NCI-H187 (cell line): ENCODE results near the gene PREX1.
"Not testable (repeated sequence)": the region's sequence is repeated elsewhere in the genome, so short reads cannot be mapped to it uniquely, and the experiment has no call there.

ENCODE experiments used
- DNase-seq, 2 experiments: peaks; one replicate each; lab custom pipeline; 2025; lab: John Stamatoyannopoulos, UW

The PREX1 gene

DNA sequence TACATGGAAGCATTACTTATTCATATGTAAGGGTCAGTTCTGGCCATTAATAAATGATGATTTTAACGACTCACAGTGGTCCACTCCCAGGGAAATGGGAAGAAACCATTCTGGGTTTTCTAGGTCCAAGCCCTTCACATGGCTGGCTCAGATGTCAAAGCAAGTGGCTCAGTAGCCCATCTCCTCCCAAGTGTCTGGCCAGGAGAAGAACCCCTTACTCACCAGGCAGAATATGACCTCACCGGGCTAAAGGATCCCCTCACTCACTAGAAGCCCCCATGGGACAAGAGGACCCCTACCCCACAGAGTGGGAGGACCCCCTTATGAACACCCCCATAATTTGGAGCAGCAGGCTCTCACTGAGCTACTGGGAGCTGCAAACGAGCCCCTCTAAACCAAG is 34.0 kb downstream of the PREX1 start:
- DNase-seq, result no peak

DNA sequence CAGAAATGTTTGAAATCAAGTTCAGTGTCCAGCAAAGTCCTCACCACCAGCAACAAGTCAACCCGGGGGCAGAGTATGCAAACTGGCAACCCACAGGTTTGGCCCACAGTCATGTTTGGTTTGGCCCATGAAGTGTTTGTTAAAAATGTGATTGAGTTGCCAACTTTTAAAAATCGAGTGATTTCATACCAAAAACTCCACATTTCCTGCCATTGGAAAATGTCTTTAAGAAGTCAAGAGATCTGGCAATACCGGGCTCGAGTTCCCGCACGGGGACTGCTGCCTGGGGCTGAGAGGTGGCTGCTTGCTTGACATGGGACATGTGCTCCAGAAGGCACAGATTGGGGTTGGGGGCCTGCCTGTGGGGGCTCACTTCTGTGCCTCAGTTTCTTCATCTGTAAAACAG is 36.1 kb downstream of the PREX1 start:
- no peak for DNase-seq

DNA sequence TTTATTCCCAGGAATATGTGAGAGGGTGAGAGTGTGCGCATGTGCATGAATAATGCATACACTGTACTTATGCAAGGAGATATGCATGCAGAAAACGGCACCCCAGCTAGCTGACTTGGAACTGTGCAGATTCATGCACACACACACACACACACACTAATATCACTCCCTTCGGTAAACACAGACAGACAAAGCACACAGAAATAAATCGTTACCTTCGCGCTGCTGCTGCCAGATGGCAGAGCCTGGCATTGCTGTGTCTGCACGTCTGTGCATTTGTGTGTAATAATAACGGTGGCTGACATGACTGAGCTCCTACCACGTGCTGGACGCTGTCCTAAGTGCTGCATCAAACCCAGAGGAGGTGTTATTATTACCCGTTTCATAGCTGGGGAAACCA is 36.8 kb downstream of the PREX1 start:
- DNase-seq, result peak in 1 of 2 experiments; percentile 49

DNA sequence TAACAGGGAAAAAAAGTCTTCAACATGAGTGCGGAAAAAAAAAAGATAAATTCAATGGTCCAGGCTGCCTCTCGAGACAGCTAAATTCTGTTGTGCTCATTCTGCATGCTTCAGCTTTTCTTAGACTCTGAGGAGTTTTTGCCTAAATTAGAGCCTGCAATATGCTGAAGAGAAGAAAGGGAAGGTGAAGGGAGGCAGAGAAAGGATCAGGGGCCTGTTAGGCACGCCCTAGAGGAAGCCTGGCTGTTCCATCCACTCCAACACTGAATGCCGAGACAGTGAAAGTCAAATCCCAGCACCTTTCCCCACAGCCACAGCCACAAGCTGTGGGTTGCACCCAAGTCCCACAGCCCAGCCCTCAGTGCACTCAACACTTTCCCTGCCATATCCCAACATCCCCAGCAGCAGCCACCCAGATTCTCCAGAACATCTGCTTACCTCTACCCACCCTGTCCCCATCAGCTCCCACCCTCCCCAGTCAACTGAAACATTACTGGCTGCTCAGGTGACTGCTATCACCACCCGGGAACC is 37.3 kb downstream of the PREX1 start:
- DNase-seq, result no peak

DNA sequence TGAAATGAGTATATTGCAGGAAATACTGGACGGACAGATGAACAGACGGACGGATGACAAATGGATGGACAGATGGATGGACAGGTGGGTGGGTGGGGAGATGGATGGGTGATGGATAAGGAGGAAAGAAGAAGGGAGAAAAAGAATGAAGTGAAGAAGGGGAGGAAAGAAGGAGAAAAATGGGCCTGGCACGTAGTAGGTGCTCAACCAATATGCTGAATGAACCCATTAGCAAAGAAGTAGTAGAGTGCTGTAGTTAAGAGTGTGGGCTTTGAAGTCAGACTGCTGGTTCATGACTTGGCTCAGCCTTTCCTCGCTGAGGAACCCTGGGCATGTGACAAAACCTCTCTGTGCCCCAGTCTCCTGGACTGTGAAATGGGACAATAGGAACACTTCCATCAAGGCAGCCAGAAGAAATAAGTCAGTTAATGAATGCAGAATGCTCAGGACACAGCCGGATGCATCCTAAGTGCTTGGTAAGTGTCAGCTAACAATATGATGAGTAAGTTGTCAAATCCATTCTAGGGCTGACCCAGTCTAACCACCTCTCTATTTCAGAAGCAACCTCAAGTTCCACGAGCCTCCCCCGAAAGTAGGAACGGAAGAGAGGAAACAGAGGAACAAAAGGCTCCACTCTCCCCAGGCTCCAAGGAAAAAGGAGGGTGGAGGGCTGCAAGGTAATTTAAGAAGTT is 37.9 kb downstream of the PREX1 start:
- no peak for DNase-seq

DNA sequence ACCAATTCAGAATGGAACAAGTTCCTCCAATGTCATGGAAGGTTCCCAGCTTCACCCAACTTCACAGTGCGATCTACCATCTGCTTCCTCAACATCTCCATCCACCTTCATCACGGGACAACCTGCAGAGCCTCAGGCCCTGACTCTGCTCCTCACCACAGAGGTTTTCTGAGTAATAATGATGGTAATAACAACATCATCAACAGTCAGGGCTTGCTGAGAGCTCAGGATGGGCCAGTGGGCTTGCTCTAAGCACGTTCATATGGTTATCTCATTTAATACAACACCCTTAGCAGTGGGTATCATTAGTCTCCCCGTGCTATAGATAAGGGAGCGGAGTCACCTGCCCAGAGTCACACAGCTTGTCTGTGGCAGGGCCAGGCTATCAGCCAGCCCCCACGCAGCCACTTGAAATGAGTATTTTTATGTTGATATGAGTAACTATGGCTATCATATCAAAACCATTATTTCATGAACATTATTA is 38.6 kb downstream of the PREX1 start:
- no peak for DNase-seq

DNA sequence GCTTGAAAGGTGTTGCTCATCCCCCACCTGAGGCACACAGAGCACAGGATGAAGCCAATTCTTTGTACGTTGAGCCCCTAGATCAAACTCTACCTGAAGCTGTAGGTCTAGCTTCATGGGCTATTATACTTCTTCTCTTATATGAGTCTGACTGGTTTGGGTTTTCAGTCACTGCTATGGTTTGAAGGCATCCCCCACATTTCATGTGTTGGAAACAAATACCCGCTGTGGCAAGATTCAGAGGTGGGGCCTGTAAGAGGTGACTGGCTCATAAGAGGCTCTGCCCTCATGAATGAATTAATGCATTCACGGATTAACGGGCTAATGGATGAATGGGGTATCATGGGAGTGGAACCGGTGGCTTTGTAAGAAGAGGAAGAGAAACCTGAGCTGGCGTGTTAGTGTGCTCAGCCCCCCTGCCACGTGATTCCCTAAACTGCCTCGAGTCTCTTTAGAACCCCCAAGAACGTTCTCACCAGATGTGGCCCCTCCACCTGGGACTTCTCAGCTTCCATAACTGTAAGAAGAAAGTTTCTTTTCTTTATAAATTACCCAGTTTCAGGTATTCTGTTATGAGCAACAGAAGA is 39.2 kb downstream of the PREX1 start:
- no peak for DNase-seq

DNA sequence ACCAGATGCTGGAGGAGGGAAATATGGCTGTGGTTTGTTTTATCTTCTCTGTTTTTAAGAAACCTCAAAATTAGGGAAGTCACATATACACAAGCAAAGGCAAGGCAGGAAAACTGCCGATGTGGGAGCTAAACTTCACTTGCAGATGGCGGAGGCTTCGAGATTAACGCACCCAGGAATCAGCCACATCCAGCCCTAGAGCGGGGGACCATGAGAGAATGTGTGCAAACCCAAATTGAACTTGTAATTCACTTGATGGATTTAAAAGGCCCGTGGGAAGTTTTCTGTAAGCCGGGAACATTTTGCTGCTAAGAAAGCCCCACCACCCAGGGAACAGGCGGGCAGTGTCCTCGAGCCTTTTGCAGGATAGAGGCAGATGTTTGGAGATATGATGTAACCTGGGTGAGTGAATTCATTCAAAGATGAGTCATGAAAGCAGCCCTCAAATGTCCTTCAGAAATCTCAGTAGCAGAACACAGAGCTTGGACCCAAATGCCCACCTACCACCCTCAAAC is 39.9 kb downstream of the PREX1 start:
- no peak for DNase-seq

DNA sequence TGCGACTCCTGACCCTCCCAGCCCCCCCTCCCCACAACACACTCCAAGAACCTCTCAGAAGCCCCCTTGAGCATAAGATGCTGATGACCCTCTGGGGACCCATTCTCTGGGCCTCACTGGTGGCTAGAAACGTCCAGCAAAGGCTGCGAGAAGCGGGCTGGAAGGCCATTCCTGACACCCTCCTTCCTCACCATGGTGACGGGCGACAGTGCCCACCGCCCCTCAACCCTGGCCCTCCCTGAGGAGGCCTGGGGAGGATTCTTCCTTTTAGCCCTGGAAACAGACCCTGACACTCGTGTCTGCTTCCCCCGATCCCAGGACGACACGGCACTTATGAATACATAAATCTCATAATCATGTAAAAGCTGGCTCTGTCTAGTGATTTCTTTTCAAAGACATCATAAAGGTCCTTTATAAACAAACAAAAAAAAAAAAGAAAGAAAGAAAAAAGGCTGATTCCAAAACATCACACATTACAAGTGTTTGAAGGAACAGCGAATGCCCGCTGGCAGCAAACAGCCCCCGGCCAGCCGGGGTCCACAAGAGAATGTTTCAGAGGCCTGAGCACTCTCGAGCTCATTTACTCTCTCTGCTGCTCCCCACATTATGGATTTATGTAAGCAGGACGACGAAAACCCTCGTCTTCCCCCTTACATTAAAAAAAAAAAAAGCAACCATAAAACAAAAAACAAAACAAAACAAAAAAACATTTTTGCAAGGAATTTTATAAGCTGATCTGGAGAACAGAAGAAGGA is 40.7 kb downstream of the PREX1 start:
- DNase-seq, result no peak

DNA sequence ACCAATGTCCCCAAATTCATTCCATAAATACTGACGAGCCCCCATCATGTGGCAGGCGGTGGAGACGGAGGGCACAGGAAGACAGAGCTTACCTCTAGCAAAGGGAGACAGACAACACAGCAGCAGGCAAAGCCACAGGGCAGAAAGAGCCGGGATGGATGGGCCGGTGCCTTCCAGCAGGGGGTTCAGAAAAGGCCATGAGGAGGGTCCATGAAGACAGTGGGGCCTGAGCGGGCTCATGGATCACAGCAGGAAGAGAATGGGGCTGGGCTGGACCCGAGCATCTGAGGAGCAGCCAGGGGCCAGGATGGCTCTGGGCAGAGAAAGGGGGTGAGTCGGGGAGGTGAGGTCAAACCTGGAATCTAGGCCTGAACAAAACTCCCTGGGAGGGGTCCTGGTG is 42.0 kb downstream of the PREX1 start:
- no peak for DNase-seq

DNA sequence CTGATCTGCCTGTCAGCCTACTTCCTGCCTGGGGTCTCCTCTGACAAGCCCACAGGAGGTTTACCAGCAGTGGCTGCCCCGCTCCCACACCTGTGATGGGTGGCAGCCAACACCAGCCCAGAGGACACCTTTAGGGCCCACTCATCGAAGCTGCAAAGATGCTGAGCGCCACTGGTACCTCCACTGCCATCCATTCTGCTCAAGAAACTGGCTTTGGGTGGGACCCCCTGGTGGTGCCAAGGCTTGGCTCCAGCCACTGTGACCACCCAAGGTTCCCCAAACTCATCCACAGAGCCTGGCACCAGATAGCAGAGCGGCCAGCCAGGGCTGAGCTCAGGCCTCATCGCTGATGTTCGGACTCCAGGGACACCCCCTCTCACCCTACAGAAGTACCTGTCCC is 42.5 kb downstream of the PREX1 start:
- DNase-seq, result no peak

DNA sequence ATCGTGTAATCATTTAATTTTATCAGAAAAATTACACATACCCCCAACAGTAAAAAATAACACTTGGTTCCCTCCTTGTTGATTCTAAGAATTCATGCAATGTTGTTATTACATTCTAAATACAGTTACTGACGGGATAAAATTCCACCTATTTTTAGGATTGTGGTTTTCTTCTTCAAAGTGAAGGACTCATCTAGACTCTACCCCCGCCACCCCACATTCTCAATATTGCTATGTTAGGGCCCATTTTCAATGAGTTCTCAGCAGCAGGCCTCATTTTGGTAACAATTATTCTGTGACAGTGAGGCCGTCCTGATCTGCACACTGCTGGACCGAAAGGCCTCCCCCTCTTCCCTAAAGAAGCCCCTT is 43.5 kb downstream of the PREX1 start:
- DNase-seq, result no peak

DNA sequence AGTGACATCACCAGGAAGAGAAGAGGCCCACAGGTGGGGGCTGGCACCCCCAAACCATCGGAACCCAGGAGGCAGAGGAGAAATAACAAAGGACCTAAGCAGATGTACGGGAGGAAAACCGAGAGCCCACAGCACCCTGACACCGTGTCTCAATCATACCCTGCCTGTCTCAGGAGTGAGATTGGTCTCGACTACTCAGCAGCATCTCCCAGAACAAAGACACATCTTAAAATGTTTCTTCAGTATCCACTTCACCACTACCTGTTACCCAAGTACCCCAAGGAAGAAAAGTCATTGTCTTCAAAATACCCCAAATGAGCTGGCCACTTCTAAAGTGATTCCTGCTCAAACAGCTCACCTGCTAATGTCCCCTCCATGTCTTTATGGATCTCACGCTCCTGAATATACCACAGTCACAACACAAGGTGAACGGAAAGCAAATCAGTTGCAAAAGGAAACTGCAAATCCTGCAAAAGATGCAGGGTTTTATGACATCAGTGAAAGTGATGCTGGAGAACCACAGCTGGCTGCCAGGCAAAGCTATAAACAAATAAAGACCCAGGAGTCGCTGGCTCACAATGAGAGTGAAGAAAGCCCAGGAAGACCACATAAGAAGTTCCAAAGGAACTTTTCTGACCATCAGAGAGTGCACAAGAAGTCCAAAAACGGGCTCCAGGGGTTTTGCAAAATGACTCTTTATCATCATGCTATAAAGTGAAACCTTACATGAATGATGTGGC is 44.1 kb downstream of the PREX1 start:
- no peak for DNase-seq

DNA sequence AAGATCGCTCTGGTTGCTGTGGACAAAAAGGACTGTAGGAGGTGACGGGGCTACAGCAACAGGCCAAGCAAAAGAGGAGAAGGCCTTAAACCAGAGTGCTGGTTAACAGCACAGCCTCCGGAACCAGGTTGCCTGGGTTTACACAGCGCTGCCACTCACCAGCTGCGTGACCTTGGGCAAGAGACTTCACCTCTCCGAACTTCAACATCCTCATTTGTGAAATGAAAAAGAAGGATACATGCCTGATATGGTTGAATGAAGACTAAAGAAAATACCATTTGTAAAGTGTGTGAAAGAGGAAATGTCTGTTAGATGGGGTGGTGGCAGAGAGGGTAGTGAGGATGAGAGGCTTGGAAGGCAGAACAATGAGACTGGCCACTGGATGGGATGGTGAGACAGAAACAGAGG is 44.9 kb downstream of the PREX1 start:
- DNase-seq, result no peak

DNA sequence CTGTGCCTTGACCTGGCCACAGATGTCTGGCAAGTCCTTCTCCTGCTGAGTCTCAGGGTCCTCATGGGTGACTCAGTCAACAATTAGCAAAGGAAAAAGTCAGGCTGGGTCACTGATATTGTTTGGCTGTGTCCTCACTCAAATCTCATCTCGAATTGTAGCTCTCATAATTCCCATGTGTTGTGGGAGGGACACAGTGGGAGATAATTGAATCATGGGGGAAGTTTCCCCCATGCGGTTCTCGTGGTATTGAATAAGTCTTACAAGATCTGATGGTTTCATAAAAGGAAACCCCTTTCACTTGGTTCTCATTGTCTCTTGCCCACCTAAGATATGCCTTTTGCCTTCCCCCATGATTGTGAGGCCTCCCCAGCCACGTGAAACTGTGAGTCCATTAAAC is 45.7 kb downstream of the PREX1 start:
- no peak for DNase-seq

DNA sequence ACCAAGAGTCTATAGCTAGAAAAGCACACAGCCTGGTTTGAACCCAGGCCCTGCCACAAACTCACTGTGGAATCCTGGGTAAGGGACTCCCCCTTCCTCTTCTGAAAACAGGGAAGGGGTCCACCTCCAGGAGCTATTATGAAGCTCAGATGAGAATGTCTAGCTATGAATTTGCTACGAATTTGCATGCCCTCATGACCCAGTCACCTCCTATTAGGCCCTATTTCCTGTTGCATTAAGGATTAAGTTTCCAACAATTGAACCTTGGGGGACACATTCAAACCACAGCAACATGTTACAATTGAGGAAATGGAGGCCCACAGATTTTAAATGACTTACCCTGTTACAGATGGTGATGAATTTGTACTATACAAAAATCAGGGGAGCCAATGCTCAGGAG is 46.2 kb downstream of the PREX1 start:
- no peak for DNase-seq

DNA sequence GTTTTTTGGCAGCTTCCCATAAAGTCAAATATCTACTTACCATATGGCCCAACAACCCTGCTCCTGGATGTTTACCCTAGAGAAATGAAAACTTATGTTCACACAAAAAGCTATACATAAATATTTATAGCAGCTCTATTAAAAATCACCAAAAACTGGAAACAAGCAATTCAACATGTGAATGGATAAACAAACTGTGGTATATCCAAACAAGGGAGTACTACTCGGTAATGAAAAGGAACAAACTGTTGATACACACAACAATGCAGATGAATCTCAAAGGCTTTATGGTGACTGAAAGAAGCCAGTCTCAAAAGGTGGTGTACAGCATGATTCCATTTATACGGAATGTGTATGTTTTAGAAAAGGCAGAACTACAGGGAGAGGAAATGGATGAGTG is 48.4 kb downstream of the PREX1 start:
- no peak for DNase-seq

DNA sequence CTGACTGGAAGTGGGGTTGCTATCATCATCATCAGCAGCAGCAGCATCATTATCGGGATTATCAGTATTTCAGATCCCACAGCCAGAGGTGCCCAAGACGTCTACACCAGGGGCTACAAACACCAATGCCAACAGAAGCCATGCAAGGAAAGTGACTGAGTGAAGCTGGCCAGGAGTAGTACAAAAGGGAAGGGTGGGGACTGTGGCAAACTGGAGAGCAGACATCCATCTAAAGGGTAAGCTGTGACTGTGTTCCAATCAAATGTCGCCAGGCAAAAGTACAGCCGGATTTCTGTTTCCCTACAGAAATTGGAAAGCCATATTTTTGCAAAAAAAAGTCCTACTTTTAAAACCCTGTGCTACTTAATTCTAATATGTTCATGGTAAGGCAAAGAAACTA is 50.0 kb downstream of the PREX1 start:
- no peak for DNase-seq

DNA sequence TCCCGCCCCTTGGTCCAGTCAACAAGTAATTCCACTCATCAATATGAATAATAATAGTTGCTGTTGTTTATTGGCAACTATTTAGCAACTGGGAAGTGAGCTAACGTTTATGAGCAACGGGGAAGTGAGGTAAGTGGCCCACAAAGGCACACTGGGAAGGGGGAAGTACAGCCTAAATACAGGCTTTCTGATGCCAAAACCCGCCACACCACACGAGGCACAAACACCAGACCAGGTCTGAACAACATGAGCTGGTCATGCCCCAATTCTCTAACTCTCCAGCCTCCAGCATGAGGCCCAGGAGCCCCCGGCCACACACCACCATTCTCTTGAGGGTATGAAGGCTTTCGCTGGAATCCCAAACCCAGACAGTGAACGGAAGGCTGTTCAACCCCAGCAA is 50.8 kb downstream of the PREX1 start:
- no peak for DNase-seq

DNA sequence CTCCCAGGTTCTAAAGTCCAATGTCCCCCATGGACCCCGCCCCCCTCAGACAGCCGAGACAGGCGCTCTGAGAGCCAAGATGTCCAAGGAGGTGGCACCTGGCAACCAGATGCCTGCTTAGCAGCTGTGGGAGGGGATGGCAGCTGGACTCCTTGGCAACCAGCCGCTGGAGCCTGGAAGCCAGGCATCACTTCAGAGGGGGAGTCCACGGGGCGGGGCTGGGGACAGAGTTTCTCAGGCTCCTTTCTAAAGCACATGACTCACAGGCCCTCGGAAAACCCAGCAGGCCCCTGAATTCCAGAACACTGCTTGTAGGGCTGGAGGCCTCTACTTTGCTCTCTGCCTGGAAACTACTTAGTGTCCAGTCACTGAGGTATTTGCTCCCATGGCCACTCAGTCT is 51.5 kb downstream of the PREX1 start:
- no peak for DNase-seq

DNA sequence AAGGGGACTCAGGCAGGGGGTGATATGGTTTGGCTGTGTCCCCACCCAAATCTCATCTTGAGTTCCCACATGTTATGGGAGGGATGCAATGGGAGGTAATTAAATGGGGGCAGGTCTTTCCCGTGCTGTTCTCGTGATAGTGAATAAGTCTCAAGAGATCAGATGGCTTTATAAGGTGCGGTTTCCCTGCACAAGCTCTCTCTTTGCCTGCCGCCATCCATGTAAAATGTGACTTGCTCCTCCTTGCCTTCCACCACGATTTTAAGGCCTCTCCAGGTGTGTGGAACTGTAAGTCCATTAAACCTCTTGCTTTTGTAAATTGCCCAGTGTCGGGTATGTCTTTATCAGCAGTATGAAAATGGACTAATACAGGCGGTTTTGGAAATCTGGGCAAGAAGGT is 52.3 kb downstream of the PREX1 start:
- DNase-seq, result not testable (repeated sequence)

DNA sequence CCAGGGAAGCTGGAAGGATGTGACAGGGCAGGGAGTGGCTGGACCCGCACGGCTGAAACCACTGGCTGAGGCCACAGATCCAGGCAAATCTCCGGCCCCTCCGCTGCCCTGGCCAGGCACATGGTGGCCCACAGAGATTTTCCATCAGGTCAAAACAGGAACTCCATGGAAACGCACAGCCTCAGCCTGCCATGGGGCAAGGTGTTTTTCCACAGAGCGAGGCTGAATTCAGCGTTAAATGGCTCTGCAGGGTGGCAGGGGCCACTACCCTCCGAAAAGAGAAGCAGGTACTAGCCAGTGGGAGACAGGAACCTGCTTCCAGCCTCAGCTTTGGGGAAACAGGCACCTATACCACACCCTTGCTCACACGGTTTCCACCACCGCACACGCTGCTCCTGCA is 53.1 kb downstream of the PREX1 start:
- DNase-seq, result no peak
